Thyroid gland (tissue), 4 donors: ENCODE measurements around the gene DPP4. TPM values are rescaled to one million over a fixed set of nuclear protein-coding genes. Genes with fewer than 3 reads are reported as not detected.

ENCODE experiments used
- DNase-seq, 2 donors: peaks; one replicate each; pipeline ENCODE4 v3.0.0-alpha.2; 2019
- H3K27ac ChIP-seq, 3 donors: fragments of 200-600 bp; sonication (generic); 1 replicate in 2 of 3; 2 replicates in 1 of 3; pipeline ENCODE4 v1.5.1; 2016 to 2019; ENCODE audit warnings: mild to moderate bottlenecking in 1 of 3, moderate library complexity in 1 of 3
- H3K27me3 ChIP-seq: fragments of 200-600 bp; sonication (generic); one replicate; pipeline ENCODE4 v1.5.1; 2019
- H3K36me3 ChIP-seq, 2 donors: fragments of 200-600 bp; sonication (generic); one replicate each; pipeline ENCODE4 v1.5.1; 2016 to 2019
- H3K4me1 ChIP-seq, 2 donors: fragments of 200-600 bp; sonication (generic); one replicate each; pipeline ENCODE4 v1.5.1; 2017 to 2019
- H3K4me3 ChIP-seq, 3 donors: fragments of 200-600 bp; sonication (generic); replicated peaks in 1 of 3; 1 replicate in 2 of 3; 2 replicates in 1 of 3; pipeline ENCODE4 v1.5.1; 2016; ENCODE audit warnings: mild to moderate bottlenecking in 1 of 3
- H3K9me3 ChIP-seq: fragments of 200-600 bp; sonication (generic); one replicate; pipeline ENCODE4 v1.5.1; 2017
- CTCF ChIP-seq, 6 experiments: fragments of 200-600 bp in 3 of 6; fragments of 450-650 bp in 3 of 6; sonication (generic) in 3 of 6; IDR thresholded peaks; one replicate each; pipeline ENCODE4 v1.5.1; 2016 to 2019; ENCODE audit warnings: antibody characterized with exemption in 6 of 6, mild to moderate bottlenecking in 2 of 6, inconsistent platforms in 1 of 6, moderate library complexity in 1 of 6
- POLR2A ChIP-seq, 2 donors: fragments of 450-650 bp; IDR thresholded peaks; one replicate each; pipeline ENCODE4 v1.6.1; 2017; ENCODE audit warnings: antibody characterized with exemption in 2 of 2, mild to moderate bottlenecking in 2 of 2, moderate library complexity in 1 of 2
- WGBS, 2 donors: methylation state at CpG; one replicate each; pipeline ENCODE4 v1.1.5; 2017; 5-methylcytosine and 5-hydroxymethylcytosine counted together
- intact Hi-C: fragments of 100-400 bp; cut with DNase I; formaldehyde crosslinking; loops from one replicate; pipeline ENCODE4 v1.15.1; 2023
- total RNA-seq, 4 donors: library from RNA; depleted of rRNA; stranded (reverse); fragments of >200 nt; gene quantifications; one replicate each; pipeline ENCODE4 v1.2.3, GENCODE V29; 2016

DPP4 gene
- total RNA-seq, 4 donors from 2014 or later, result 3.0 to 12.7 (median 4.4) TPM

- TF ChIP-seq POLR2A (IDR thresholded peaks at IDR 0.05) (no peak), CTCF (IDR thresholded peaks at IDR 0.05) (no peak)
- Histone ChIP-seq H3K9me3 (no peaks in the 10 kb centered on the region), H3K27me3 (no peaks in the 10 kb centered on the region), H3K27ac (no peak overlapping the region), H3K36me3 (no peaks in the 10 kb centered on the region), H3K4me1 (no peaks in the 10 kb centered on the region), H3K4me3 (no peak overlapping the region)
- intact Hi-C loops, result no loop called here
- no peak for DNase-seq
Observed at GRCh38 chr2:161976917-161977316, 97.1 kb downstream of the DPP4 start.

GRCh38 chr2:161976295-161976694 is 97.7 kb downstream of the DPP4 start:
- TF ChIP-seq POLR2A (IDR thresholded peaks at IDR 0.05) (no peak), CTCF (IDR thresholded peaks at IDR 0.05) (no peak)
- Histone ChIP-seq H3K27ac (no peak overlapping the region), H3K27me3 (no peaks in the 10 kb centered on the region), H3K4me3 (no peak overlapping the region), H3K9me3 (no peaks in the 10 kb centered on the region), H3K36me3 (no peaks in the 10 kb centered on the region), H3K4me1 (no peaks in the 10 kb centered on the region)
- WGBS, 2 donors, result 85 to 91% methylated on average over 1 of the region's 1 CpG
- DNase-seq, result no peak
- intact Hi-C loops, result no loop called here

GRCh38 chr2:161975813-161976160 is 98.2 kb downstream of the DPP4 start:
- TF ChIP-seq CTCF (IDR thresholded peaks at IDR 0.05) (no peak), POLR2A (IDR thresholded peaks at IDR 0.05) (no peak)
- 97% methylated on average over 2 of the region's 2 CpGs for WGBS, 2 donors
- intact Hi-C loops, result no loop called here

GRCh38 chr2:161975062-161975812 is 98.8 kb downstream of the DPP4 start:
- H3K27ac ChIP-seq, result no peak overlapping the region
- 86 to 89% methylated on average over 3 of the region's 3 CpGs for WGBS, 2 donors
- no peak for DNase-seq
- no peak for TF ChIP-seq POLR2A (IDR thresholded peaks at IDR 0.05)
- no peak for TF ChIP-seq CTCF (IDR thresholded peaks at IDR 0.05)
- no peaks in the 10 kb centered on the region for H3K9me3 ChIP-seq
- H3K4me1 ChIP-seq, result no peaks in the 10 kb centered on the region
- intact Hi-C loops, result no loop called here
- H3K36me3 ChIP-seq, result no peaks in the 10 kb centered on the region
- no peak overlapping the region for H3K4me3 ChIP-seq
- H3K27me3 ChIP-seq, result no peaks in the 10 kb centered on the region

More at GRCh38 chr2:161975813-161976160, 98.2 kb downstream of the DPP4 start:
- Histone ChIP-seq H3K27ac (no peak overlapping the region), H3K36me3 (no peaks in the 10 kb centered on the region), H3K9me3 (no peaks in the 10 kb centered on the region), H3K4me1 (no peaks in the 10 kb centered on the region), H3K27me3 (no peaks in the 10 kb centered on the region), H3K4me3 (no peak overlapping the region)
- no peak for DNase-seq

- no peak for TF ChIP-seq POLR2A (IDR thresholded peaks at IDR 0.05)
- no peak for TF ChIP-seq CTCF (IDR thresholded peaks at IDR 0.05)
- WGBS, 2 donors, result 90 to 93% methylated on average over 2 of the region's 2 CpGs
- Histone ChIP-seq H3K36me3 (no peaks in the 10 kb centered on the region), H3K4me3 (no peak overlapping the region), H3K27me3 (no peaks in the 10 kb centered on the region), H3K4me1 (no peaks in the 10 kb centered on the region), H3K27ac (no peak overlapping the region), H3K9me3 (no peaks in the 10 kb centered on the region)
- intact Hi-C loops, result no loop called here
- no peak for DNase-seq
Observed at GRCh38 chr2:161974461-161974860, 99.6 kb downstream of the DPP4 start.
